HepG2 (cell line): Measurements from ENCODE around the gene PRDX2. TPM values are rescaled to one million over a fixed set of nuclear protein-coding genes. Genes with fewer than 3 reads are reported as not detected.
A peak's percentile ranks its signal among the peaks of the same experiment; 100 is the strongest.

Experiments used
- ADNP ChIP-seq: sonication (generic); formaldehyde crosslinking; IDR thresholded peaks from 2 replicates; pipeline ENCODE4 v1.4.0; 2020; ENCODE audit warnings: missing genetic modification reagents
- BRF2 ChIP-seq: sonication (generic); formaldehyde crosslinking; IDR thresholded peaks from 2 replicates; pipeline ENCODE4 v1.8.1; 2022; ENCODE audit warnings: mild to moderate bottlenecking, missing genetic modification reagents
- CTCF ChIP-seq: sonication (generic); formaldehyde crosslinking; IDR thresholded peaks from 2 replicates; pipeline ENCODE4 v1.5.0; 2020; ENCODE audit warnings: mild to moderate bottlenecking, missing genetic modification reagents, moderate library complexity
- GFI1 ChIP-seq: sonication (generic); formaldehyde crosslinking; IDR thresholded peaks from 2 replicates; pipeline ENCODE4 v1.5.0; 2020; ENCODE audit warnings: missing genetic modification reagents, mild to moderate bottlenecking, borderline replicate concordance
- KDM5B ChIP-seq: sonication (generic); formaldehyde crosslinking; IDR thresholded peaks from 2 replicates; pipeline ENCODE4 v1.4.0; 2020; ENCODE audit warnings: missing genetic modification reagents, mild to moderate bottlenecking, borderline replicate concordance
- NCOA2 ChIP-seq: sonication (generic); formaldehyde crosslinking; IDR thresholded peaks from 2 replicates; pipeline ENCODE4 v1.8.0; 2022; ENCODE audit warnings: inconsistent platforms
- NFKBIZ ChIP-seq: IDR thresholded peaks from 2 replicates; pipeline ENCODE4 v1.6.1; 2018; ENCODE audit warnings: missing genetic modification reagents, missing compliant biosample characterization
- RFXAP ChIP-seq: sonication (generic); formaldehyde crosslinking; IDR thresholded peaks from 2 replicates; pipeline ENCODE4 v1.4.0; 2020; ENCODE audit warnings: missing genetic modification reagents, borderline replicate concordance
- TBX2 ChIP-seq: sonication (generic); formaldehyde crosslinking; IDR thresholded peaks from 2 replicates; pipeline ENCODE4 v1.5.0; 2020; ENCODE audit warnings: missing genetic modification reagents, mild to moderate bottlenecking, borderline replicate concordance
- THRA ChIP-seq: sonication (generic); formaldehyde crosslinking; IDR thresholded peaks from 2 replicates; pipeline ENCODE4 v1.4.0; 2020; ENCODE audit warnings: missing genetic modification reagents, borderline replicate concordance
- ZFX ChIP-seq: sonication (generic); formaldehyde crosslinking; IDR thresholded peaks from 2 replicates; pipeline ENCODE4 v1.4.0; 2020; ENCODE audit warnings: mild to moderate bottlenecking, low read depth, missing genetic modification reagents, moderate library complexity
- ZHX2 ChIP-seq, 2 experiments: sonication (generic) in 1 of 2; formaldehyde crosslinking in 1 of 2; IDR thresholded peaks; 2 replicates each; pipeline versions ENCODE4 v1.6.1 to v1.9.0; 2014 to 2022; ENCODE audit warnings: antibody characterized with exemption in 1 of 2, borderline replicate concordance in 1 of 2, inconsistent platforms in 1 of 2, low read depth in 1 of 2, missing genetic modification reagents in 1 of 2
- ZNF569 ChIP-seq: sonication (generic); formaldehyde crosslinking; IDR thresholded peaks from 2 replicates; pipeline ENCODE4 v1.5.0; 2020; ENCODE audit warnings: mild to moderate bottlenecking, missing genetic modification reagents, moderate library complexity, borderline replicate concordance
- polyA plus RNA-seq, 8 experiments: library from polyadenylated mRNA; depleted of rRNA in 3 of 8; stranded (reverse) in 7 of 8; unstranded in 1 of 8; fragments of >200 nt; fragmentation: Illumina TruSeq in 4 of 8; extraction: Trizol in 4 of 8; gene quantifications; 2 replicates each; pipeline versions ENCODE4 v1.2.1 to v1.2.3, GENCODE V29; 2011 to 2016; ENCODE audit warnings: low read depth in 4 of 8, missing spikeins in 1 of 8, mixed read lengths in 1 of 8; ENCODE audit not compliant: insufficient read depth in 1 of 8
- total RNA-seq, 5 experiments: library from RNA; depleted of rRNA; stranded (reverse); fragments of >200 nt; fragmentation: Illumina TruSeq; extraction: Trizol; gene quantifications; 2 replicates each; pipeline ENCODE4 v1.2.3, GENCODE V29; 2016; ENCODE audit warnings: low read depth in 1 of 5

The PRDX2 gene
- total and polyA plus RNA-seq, 2 of the 13 experiments (the other 11 are each of a cell fraction or from before 2014, with no cell fraction given), result 218 to 381 TPM

GRCh38 chr19:12793290-12794195 is 8.1 kb downstream of the PRDX2 start (continued):
- TF ChIP-seq ZHX2 (IDR thresholded peaks at IDR 0.05; ENCODE audit: low read depth), result 0 out of 2 replicates have a peak, but pooled peaks have one; percentile 20
- no peak for TF ChIP-seq ZHX2 (CRISPR knock-in tag; IDR thresholded peaks at IDR 0.05; ENCODE audit: borderline replicate concordance)
- TF ChIP-seq ZFX (CRISPR knock-in tag), result peak; percentile 71
- TF ChIP-seq GFI1 (CRISPR knock-in tag), result peak; percentile 50; the same call in 1 of the 2 replicates
- TF ChIP-seq RFXAP (CRISPR knock-in tag), result peak; percentile 99
- peak; percentile 66 for TF ChIP-seq NCOA2 (CRISPR knock-in tag)
- TF ChIP-seq THRA (CRISPR knock-in tag), result peak; percentile 27; the same call in 1 of the 2 replicates
- TF ChIP-seq KDM5B (CRISPR knock-in tag), result peak; percentile 62; the same call in 1 of the 2 replicates
- peak; percentile 61; the same call in 1 of the 2 replicates for TF ChIP-seq TBX2
- TF ChIP-seq BRF2 (CRISPR knock-in tag), result no peak
- peak; percentile 91; the same call in 1 of the 2 replicates for TF ChIP-seq NFKBIZ (CRISPR knock-in tag)
- no peak for TF ChIP-seq ADNP (CRISPR knock-in tag)
- TF ChIP-seq CTCF (CRISPR knock-in tag), result peak; percentile 15; the same call in 1 of the 2 replicates
- TF ChIP-seq ZNF569 (CRISPR knock-in tag), result no peak
